ENCODE results near the gene LTBP1.
A peak's percentile ranks its signal among the peaks of the same experiment; 100 is the strongest.

LTBP1 gene

GRCh38 chr2:33238111-33238510 lies 291.4 kb downstream of the LTBP1 start:
- no peak for TF ChIP-seq CTCF (IDR thresholded peaks at IDR 0.05; ENCODE audit: low read depth, low read length)
- DNase-seq (ENCODE audit: low read depth, low spot score) = peak; percentile 87
- H3K4me3 ChIP-seq (ENCODE audit: low read depth, low read length) = no peak overlapping the region
- in situ Hi-C loops (cut with HindIII; ENCODE audit: low sequenced_read_pairs) = no loop called here

GRCh38 chr2:33240178-33240577 lies 293.4 kb downstream of the LTBP1 start:
- peak; percentile 79 for DNase-seq (ENCODE audit: low read depth, low spot score)
- no peak for TF ChIP-seq CTCF (IDR thresholded peaks at IDR 0.05; ENCODE audit: low read depth, low read length)
- in situ Hi-C loops (cut with HindIII; ENCODE audit: low sequenced_read_pairs) = no loop called here
- H3K4me3 ChIP-seq (ENCODE audit: low read depth, low read length) = no peak overlapping the region

- no peak overlapping the region for H3K4me3 ChIP-seq (ENCODE audit: low read depth, low read length)
- in situ Hi-C loops (cut with HindIII; ENCODE audit: low sequenced_read_pairs) = no loop called here
- no peak for DNase-seq (ENCODE audit: low read depth, low spot score)
- TF ChIP-seq CTCF (IDR thresholded peaks at IDR 0.05; ENCODE audit: low read depth, low read length) = no peak
Observed at GRCh38 chr2:33241072-33241471, 294.3 kb downstream of the LTBP1 start.

- in situ Hi-C loops (cut with HindIII; ENCODE audit: low sequenced_read_pairs) = no loop called here
- no peak overlapping the region for H3K4me3 ChIP-seq (ENCODE audit: low read depth, low read length)
- TF ChIP-seq CTCF (IDR thresholded peaks at IDR 0.05; ENCODE audit: low read depth, low read length) = no peak
- DNase-seq (ENCODE audit: low read depth, low spot score) = peak; percentile 96
Observed at GRCh38 chr2:33241581-33241980, 294.8 kb downstream of the LTBP1 start.

- TF ChIP-seq CTCF (IDR thresholded peaks at IDR 0.05; ENCODE audit: low read depth, low read length) = no peak
- DNase-seq (ENCODE audit: low read depth, low spot score) = peak; percentile 92
- no peak overlapping the region for H3K4me3 ChIP-seq (ENCODE audit: low read depth, low read length)
- in situ Hi-C loops (cut with HindIII; ENCODE audit: low sequenced_read_pairs) = no loop called here
Observed at GRCh38 chr2:33242845-33243244, 296.1 kb downstream of the LTBP1 start.

- in situ Hi-C loops (cut with HindIII; ENCODE audit: low sequenced_read_pairs) = no loop called here
- no peak for TF ChIP-seq CTCF (IDR thresholded peaks at IDR 0.05; ENCODE audit: low read depth, low read length)
- no peak for DNase-seq (ENCODE audit: low read depth, low spot score)
- no peak overlapping the region for H3K4me3 ChIP-seq (ENCODE audit: low read depth, low read length)
Observed at GRCh38 chr2:33246432-33246831, 299.7 kb downstream of the LTBP1 start.

GRCh38 chr2:33247365-33247764 lies 300.6 kb downstream of the LTBP1 start:
- DNase-seq (ENCODE audit: low read depth, low spot score) = no peak
- in situ Hi-C loops (cut with HindIII; ENCODE audit: low sequenced_read_pairs) = no loop called here
- TF ChIP-seq CTCF (IDR thresholded peaks at IDR 0.05; ENCODE audit: low read depth, low read length) = no peak
- H3K4me3 ChIP-seq (ENCODE audit: low read depth, low read length) = no peak overlapping the region

Measured in astrocyte of the spinal cord (primary cell).